SK-MEL-5 (cell line): ENCODE measurements around the gene FOXP2. TPM values are rescaled to one million over a fixed set of nuclear protein-coding genes. Genes with fewer than 3 reads are reported as not detected.

Experiments used
- DNase-seq: peaks from one replicate; pipeline ENCODE4 v3.0.0-alpha.2; 2016; ENCODE audit warnings: low read depth, low spot score
- in situ Hi-C: cut with HindIII; loops from 2 replicates; pipeline ENCODE4 v1.10.0; 2016; ENCODE audit warnings: low sequenced_read_pairs, high pct_unique_total_duplicates, low pct_unique_long_range_greater_than_20kb
- total RNA-seq: library from RNA; depleted of rRNA; stranded (reverse); fragments of >200 nt; shearing (Covaris generic); gene quantifications from 2 replicates; pipeline ENCODE4 v1.2.3, GENCODE V29; 2014

Gene FOXP2
- total RNA-seq, 1 experiment from 2014 or later, result 0.05 TPM

- in situ Hi-C loops, result loop anchor here (25.0 kb wide), 2 partner anchors 220 to 570 kb away; no protein-coding TSS in a partner anchor
- DNase-seq, result no peak
Observed at GRCh38 chr7:114657279-114657678, 242.7 kb downstream of the FOXP2 start.

- in situ Hi-C loops, result loop anchor here (25.0 kb wide), 2 partner anchors 221 to 571 kb away; no protein-coding TSS in a partner anchor
- DNase-seq, result no peak
Observed at GRCh38 chr7:114658216-114658615, 243.6 kb downstream of the FOXP2 start.

- no peak for DNase-seq
- in situ Hi-C loops, result loop anchor here (25.0 kb wide), 2 partner anchors 222 to 572 kb away; no protein-coding TSS in a partner anchor
Observed at GRCh38 chr7:114659409-114660125, 245.0 kb downstream of the FOXP2 start.

GRCh38 chr7:114660126-114660486 lies 245.5 kb downstream of the FOXP2 start:
- no peak for DNase-seq

GRCh38 chr7:114660753-114661152 lies 246.1 kb downstream of the FOXP2 start:
- DNase-seq, result no peak
- in situ Hi-C loops, result loop anchor here (25.0 kb wide), 2 partner anchors 223 to 573 kb away; no protein-coding TSS in a partner anchor

More at GRCh38 chr7:114660126-114660486, 245.5 kb downstream of the FOXP2 start:
- in situ Hi-C loops, result loop anchor here (25.0 kb wide), 2 partner anchors 223 to 573 kb away; no protein-coding TSS in a partner anchor

GRCh38 chr7:114662002-114662677 lies 247.5 kb downstream of the FOXP2 start:
- in situ Hi-C loops, result loop anchor here (25.0 kb wide), 2 partner anchors 225 to 575 kb away; no protein-coding TSS in a partner anchor
- no peak for DNase-seq

- DNase-seq, result peak; percentile 88
- in situ Hi-C loops, result loop anchor here (25.0 kb wide), 2 partner anchors 226 to 576 kb away; no protein-coding TSS in a partner anchor
Observed at GRCh38 chr7:114663502-114663901, 248.9 kb downstream of the FOXP2 start.

GRCh38 chr7:114670676-114671075 lies 256.1 kb downstream of the FOXP2 start:
- no peak for DNase-seq
- in situ Hi-C loops, result loop anchor here (25.0 kb wide), 2 partner anchors 233 to 583 kb away; no protein-coding TSS in a partner anchor

GRCh38 chr7:114671563-114672123 lies 257.0 kb downstream of the FOXP2 start:
- in situ Hi-C loops, result loop anchor here (25.0 kb wide), 2 partner anchors 234 to 584 kb away; no protein-coding TSS in a partner anchor
- DNase-seq, result no peak

GRCh38 chr7:114678116-114678515 lies 263.5 kb downstream of the FOXP2 start:
- in situ Hi-C loops, result no loop called here
- no peak for DNase-seq

- in situ Hi-C loops, result no loop called here
- no peak for DNase-seq
Observed at GRCh38 chr7:114687238-114687637, 272.6 kb downstream of the FOXP2 start.

- DNase-seq, result no peak
- in situ Hi-C loops, result no loop called here
Observed at GRCh38 chr7:114688443-114689055, 273.9 kb downstream of the FOXP2 start.

- in situ Hi-C loops, result no loop called here
Observed at GRCh38 chr7:114689406-114689805, 274.8 kb downstream of the FOXP2 start.

GRCh38 chr7:114691605-114692004 lies 277.0 kb downstream of the FOXP2 start:
- no peak for DNase-seq
- in situ Hi-C loops, result no loop called here

More at GRCh38 chr7:114689406-114689805, 274.8 kb downstream of the FOXP2 start:
- no peak for DNase-seq

GRCh38 chr7:114695182-114695581 lies 280.6 kb downstream of the FOXP2 start:
- no peak for DNase-seq
- in situ Hi-C loops, result no loop called here

- in situ Hi-C loops, result no loop called here
Observed at GRCh38 chr7:114700247-114700928, 285.8 kb downstream of the FOXP2 start.

GRCh38 chr7:114703677-114704076 lies 289.1 kb downstream of the FOXP2 start:
- no peak for DNase-seq
- in situ Hi-C loops, result no loop called here

More at GRCh38 chr7:114700247-114700928, 285.8 kb downstream of the FOXP2 start:
- no peak for DNase-seq
